ENCODE measurements around the gene ZNF488. TPM values are rescaled to one million over a fixed set of nuclear protein-coding genes. Genes with fewer than 3 reads are reported as not detected.
A peak's percentile ranks its signal among the peaks of the same experiment; 100 is the strongest.

The ZNF488 gene
- total RNA-seq, 4 donors from 2014 or later, result 0.11 TPM; not detected in 3

GRCh38 chr10:47412177-47412730, 28.2 kb upstream of the ZNF488 start:
- intact Hi-C loops (cut with DNase I), result no loop called here
- Histone ChIP-seq H3K27ac (replicated peaks in 1 of 4) (no peak overlapping the region), H3K4me3 (no peak overlapping the region), H3K4me1 (no peaks in the 10 kb centered on the region), H3K9me3 (no peaks in the 10 kb centered on the region), H3K36me3 (no peaks in the 10 kb centered on the region), H3K27me3 (no peaks in the 10 kb centered on the region)
- no peak for DNase-seq (ENCODE audit: extremely low spot score)
- TF ChIP-seq POLR2A (IDR thresholded peaks at IDR 0.05; ENCODE audit: low read depth) (no peak), CTCF (IDR thresholded peaks at IDR 0.05) (no peak), POLR2AphosphoS5 (IDR thresholded peaks at IDR 0.05) (no peak), EP300 (IDR thresholded peaks at IDR 0.05) (no peak)
- 84% methylated on average over 4 of the region's 5 CpGs for WGBS

- DNase-seq (ENCODE audit: extremely low spot score), result peak; percentile 79
- no peaks in the 10 kb centered on the region for H3K36me3 ChIP-seq
- no peaks in the 10 kb centered on the region for H3K27me3 ChIP-seq
- TF ChIP-seq POLR2AphosphoS5 (IDR thresholded peaks at IDR 0.05) (no peak), EP300 (IDR thresholded peaks at IDR 0.05) (no peak), CTCF (IDR thresholded peaks at IDR 0.05) (no peak), POLR2A (IDR thresholded peaks at IDR 0.05; ENCODE audit: low read depth) (no peak)
- no peak overlapping the region for H3K4me3 ChIP-seq
- intact Hi-C loops (cut with DNase I), result no loop called here
- no peaks in the 10 kb centered on the region for H3K9me3 ChIP-seq
- H3K4me1 ChIP-seq, result no peaks in the 10 kb centered on the region
- no peak overlapping the region for H3K27ac ChIP-seq (replicated peaks in 1 of 4)
- WGBS, result 67% methylated on average over 1 of the region's 4 CpGs
Measured at GRCh38 chr10:47410862-47411261, 26.8 kb upstream of the ZNF488 start.

- intact Hi-C loops (cut with DNase I), result no loop called here
Measured at GRCh38 chr10:47410271-47410670, 26.2 kb upstream of the ZNF488 start.

GRCh38 chr10:47409866-47410256, 25.8 kb upstream of the ZNF488 start:
- intact Hi-C loops (cut with DNase I), result no loop called here
- no peak overlapping the region for H3K4me3 ChIP-seq
- H3K27me3 ChIP-seq, result no peaks in the 10 kb centered on the region
- no peak overlapping the region for H3K27ac ChIP-seq (replicated peaks in 1 of 4)
- no peak for TF ChIP-seq POLR2A (IDR thresholded peaks at IDR 0.05; ENCODE audit: low read depth)
- TF ChIP-seq EP300 (IDR thresholded peaks at IDR 0.05), result no peak
- no peak for TF ChIP-seq POLR2AphosphoS5 (IDR thresholded peaks at IDR 0.05)
- no peak for TF ChIP-seq CTCF (IDR thresholded peaks at IDR 0.05)
- 92% methylated on average over 2 of the region's 3 CpGs for WGBS
- no peaks in the 10 kb centered on the region for H3K4me1 ChIP-seq
- no peak for DNase-seq (ENCODE audit: extremely low spot score)
- H3K9me3 ChIP-seq, result no peaks in the 10 kb centered on the region
- no peaks in the 10 kb centered on the region for H3K36me3 ChIP-seq

More at GRCh38 chr10:47410271-47410670, 26.2 kb upstream of the ZNF488 start:
- Histone ChIP-seq H3K4me3 (no peak overlapping the region), H3K4me1 (no peaks in the 10 kb centered on the region), H3K36me3 (no peaks in the 10 kb centered on the region), H3K27me3 (no peaks in the 10 kb centered on the region), H3K27ac (replicated peaks in 1 of 4) (no peak overlapping the region), H3K9me3 (no peaks in the 10 kb centered on the region)
- no peak for DNase-seq (ENCODE audit: extremely low spot score)
- TF ChIP-seq EP300 (IDR thresholded peaks at IDR 0.05) (no peak), CTCF (IDR thresholded peaks at IDR 0.05) (no peak), POLR2AphosphoS5 (IDR thresholded peaks at IDR 0.05) (no peak), POLR2A (IDR thresholded peaks at IDR 0.05; ENCODE audit: low read depth) (no peak)
- WGBS, result 84% methylated on average over 4 of the region's 4 CpGs

Measured in esophagus muscularis mucosa (tissue), 4 donors.